GM20431 (cell line): ENCODE results near the gene OR2Z1.
"Not testable (repeated sequence)": the region's sequence is repeated elsewhere in the genome, so short reads cannot be mapped to it uniquely, and the experiment has no call there.

Source experiments
- in situ Hi-C: fragments of 300-500 bp; cut with MseI, MboI; formaldehyde crosslinking; loops from one replicate; pipeline ENCODE4 v1.15.0; 2020; ENCODE audit warnings: low sequenced_read_pairs; ENCODE audit not compliant: unreplicated experiment

The OR2Z1 gene

GRCh38 chr19:8700956-8701355 lies 20.5 kb upstream of the OR2Z1 start:
- in situ Hi-C loops, result no loop called here

- in situ Hi-C loops, result no loop called here
Measured at GRCh38 chr19:8702350-8702749, 19.1 kb upstream of the OR2Z1 start.

- in situ Hi-C loops, result no loop called here
Measured at GRCh38 chr19:8703223-8703622, 18.2 kb upstream of the OR2Z1 start.

GRCh38 chr19:8705304-8705703 lies 16.1 kb upstream of the OR2Z1 start:
- in situ Hi-C loops, result not testable (repeated sequence)

DNA sequence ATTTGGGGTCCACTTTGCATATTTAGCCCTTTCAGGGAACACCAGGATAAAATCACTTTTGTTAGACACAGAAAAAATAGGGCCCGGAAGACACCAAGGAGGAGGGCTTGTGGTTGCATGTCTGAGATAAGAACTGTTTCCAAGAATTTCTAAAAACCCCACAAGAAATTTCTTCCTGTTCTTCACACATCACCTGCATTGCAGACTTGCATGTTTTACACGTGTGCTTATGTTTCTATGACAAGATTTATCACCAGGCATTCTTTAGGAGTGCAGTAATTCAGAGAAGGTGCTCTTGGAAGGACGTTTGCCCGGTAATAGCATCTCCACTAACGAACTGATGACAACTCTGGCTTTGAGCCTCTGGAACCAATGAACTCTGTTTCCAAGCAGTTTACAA lies 15.7 kb upstream of the OR2Z1 start:
- in situ Hi-C loops, result no loop called here

- in situ Hi-C loops, result not testable (repeated sequence)
Measured at GRCh38 chr19:8710337-8710736, 11.1 kb upstream of the OR2Z1 start.

DNA sequence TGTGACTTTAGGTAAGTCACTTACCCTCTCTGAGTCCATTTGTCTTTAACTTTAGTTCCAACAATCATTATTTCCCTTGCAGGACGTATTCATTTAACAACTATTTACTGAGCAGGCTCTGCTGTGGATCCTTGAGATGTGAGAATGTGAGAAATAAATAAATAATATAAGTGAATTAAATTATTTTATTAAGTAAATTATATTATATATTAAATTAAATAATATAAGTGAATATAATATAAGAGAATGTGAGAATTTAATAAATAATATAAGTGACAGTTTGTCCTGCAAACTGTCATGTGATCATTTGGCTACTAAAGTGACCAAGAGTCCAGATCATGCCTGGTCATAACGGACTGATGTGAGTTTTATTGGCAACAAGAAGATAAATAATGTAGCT lies 598 bp downstream of the OR2Z1 start:
- in situ Hi-C loops, result no loop called here

GRCh38 chr19:8724276-8724675 lies 2.8 kb downstream of the OR2Z1 start:
- in situ Hi-C loops, result no loop called here

DNA sequence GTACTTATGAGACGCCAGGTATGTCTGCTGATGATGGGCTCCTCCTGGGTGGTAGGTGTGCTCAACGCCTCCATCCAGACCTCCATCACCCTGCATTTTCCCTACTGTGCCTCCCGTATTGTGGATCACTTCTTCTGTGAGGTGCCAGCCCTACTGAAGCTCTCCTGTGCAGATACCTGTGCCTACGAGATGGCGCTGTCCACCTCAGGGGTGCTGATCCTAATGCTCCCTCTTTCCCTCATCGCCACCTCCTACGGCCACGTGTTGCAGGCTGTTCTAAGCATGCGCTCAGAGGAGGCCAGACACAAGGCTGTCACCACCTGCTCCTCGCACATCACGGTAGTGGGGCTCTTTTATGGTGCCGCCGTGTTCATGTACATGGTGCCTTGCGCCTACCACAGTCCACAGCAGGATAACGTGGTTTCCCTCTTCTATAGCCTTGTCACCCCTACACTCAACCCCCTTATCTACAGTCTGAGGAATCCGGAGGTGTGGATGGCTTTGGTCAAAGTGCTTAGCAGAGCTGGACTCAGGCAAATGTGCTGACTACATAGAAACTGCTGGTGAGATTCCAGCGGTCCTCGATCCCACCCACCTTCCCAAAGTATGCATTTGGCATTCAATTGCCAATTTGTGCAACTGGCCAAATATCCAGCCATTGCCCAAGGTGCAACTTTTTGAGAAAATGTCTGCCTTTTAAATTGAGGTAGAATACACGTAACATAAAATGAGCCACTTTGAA lies 10.2 kb downstream of the OR2Z1 start:
- in situ Hi-C loops, result no loop called here

DNA sequence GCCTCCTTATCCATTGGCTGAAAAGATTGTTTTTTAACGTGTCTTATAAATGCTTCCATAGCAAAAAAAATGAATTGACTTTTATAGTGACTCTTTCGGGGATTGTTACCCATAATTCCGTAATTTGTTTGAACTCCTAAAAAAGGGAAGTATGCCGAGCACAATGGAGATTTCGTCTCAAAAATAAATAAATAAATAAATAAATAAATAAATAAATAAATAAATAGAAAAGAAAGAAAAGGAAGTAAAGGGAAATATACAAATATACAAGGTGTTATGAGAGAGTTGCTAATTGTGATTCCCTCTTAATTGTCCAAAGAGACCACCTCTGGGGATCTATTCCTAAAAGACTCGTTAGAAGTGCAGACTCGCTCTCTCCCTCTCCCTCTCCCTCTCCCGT lies 16.9 kb downstream of the OR2Z1 start:
- in situ Hi-C loops, result no loop called here

DNA sequence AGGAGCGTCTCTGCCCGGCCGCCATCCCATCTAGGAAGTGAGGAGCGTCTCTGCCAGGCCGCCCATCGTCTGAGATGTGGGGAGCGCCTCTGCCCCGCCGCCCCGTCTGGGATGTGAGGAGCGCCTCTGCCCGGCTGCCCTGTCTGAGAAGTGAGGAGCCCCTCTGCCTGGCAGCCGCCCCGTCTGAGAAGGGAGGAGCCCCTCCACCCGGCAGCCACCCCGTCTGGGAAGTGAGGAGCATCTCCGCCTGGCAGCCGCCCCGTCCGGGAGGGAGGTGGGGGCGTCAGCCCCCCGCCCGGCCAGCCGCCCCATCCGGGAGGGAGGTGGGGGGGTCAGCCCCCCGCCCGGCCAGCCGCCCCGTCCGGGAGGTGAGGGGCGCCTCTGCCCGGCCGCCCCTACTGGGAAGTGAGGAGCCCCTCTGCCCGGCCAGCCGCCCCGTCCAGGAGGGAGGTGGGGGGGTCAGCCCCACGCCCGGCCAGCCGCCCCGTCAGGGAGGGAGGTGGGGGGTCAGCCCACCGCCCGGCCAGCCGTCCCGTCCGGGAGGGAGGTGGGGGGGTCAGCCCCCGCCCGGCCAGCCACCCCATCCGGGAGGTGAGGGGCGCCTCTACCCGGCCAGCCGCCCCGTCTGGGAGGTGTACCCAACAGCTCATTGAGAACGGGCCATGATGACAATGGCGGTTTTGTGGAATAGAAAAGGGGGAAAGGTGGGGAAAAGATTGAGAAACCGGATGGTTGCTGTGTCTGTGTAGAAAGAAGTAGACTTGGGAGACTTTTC lies 18.0 kb downstream of the OR2Z1 start:
- in situ Hi-C loops, result not testable (repeated sequence)

DNA sequence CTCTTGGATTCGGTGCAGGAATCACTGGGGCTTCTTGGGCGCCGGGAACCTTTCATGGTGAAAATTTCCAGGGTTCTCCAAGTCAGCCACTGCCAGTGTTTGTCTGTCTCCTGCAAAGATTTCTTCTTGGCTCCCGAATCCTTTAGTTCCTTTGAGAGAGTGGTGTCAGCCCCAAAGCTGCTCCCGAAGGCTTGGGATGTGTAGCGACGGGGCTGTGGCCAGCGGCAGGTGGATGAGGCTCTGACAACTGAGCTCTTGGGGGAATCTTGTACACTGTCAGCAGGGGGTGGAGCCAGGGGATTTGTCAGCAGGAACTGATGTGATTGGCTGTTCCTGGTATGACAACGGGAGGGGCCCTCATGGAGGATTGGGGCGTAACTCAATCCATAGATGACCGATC lies 45.8 kb downstream of the OR2Z1 start:
- in situ Hi-C loops, result not testable (repeated sequence)

- in situ Hi-C loops, result not testable (repeated sequence)
Measured at GRCh38 chr19:8769265-8769664, 47.8 kb downstream of the OR2Z1 start.

- in situ Hi-C loops, result not testable (repeated sequence)
Measured at GRCh38 chr19:8773587-8773986, 52.2 kb downstream of the OR2Z1 start.
